Neural crest cell (in vitro differentiated cells): ENCODE results near the gene TMEM123. TPM values are rescaled to one million over a fixed set of nuclear protein-coding genes. Genes with fewer than 3 reads are reported as not detected.

Experiments
- DNase-seq: peaks from one replicate; pipeline ENCODE4 v3.0.0; 2021; ENCODE audit warnings: low read depth, mixed read lengths, low spot score
- H3K27ac Mint-ChIP-seq: one replicate; pipeline ENCODE4 v1.8.0; 2021; ENCODE audit warnings: mild to moderate bottlenecking, mixed read lengths; ENCODE audit not compliant: unreplicated experiment
- H3K27me3 Mint-ChIP-seq: 2 replicates; pipeline ENCODE4 v1.8.0; 2021; ENCODE audit warnings: low read depth, mild to moderate bottlenecking, mixed read lengths
- H3K36me3 Mint-ChIP-seq: 2 replicates; pipeline ENCODE4 v1.8.0; 2021; ENCODE audit warnings: low read depth, mild to moderate bottlenecking, mixed read lengths
- H3K4me1 Mint-ChIP-seq: 2 replicates; pipeline ENCODE4 v1.8.0; 2021; ENCODE audit warnings: mixed read lengths
- H3K4me3 Mint-ChIP-seq: one replicate; pipeline ENCODE4 v1.8.0; 2021; ENCODE audit warnings: mild to moderate bottlenecking, mixed read lengths
- H3K9me3 Mint-ChIP-seq: 2 replicates; pipeline ENCODE4 v1.8.0; 2021; ENCODE audit warnings: mixed read lengths
- CTCF ChIP-seq: fragments of 200-600 bp; sonication (generic); conservative IDR thresholded peaks from 2 replicates; pipeline ENCODE4 v1.5.0; 2021; ENCODE audit warnings: antibody characterized with exemption, mild to moderate bottlenecking
- total RNA-seq: library from RNA; stranded (reverse); gene quantifications from 2 replicates; pipeline ENCODE4 v1.2.1, GENCODE V29; 2021

TMEM123 gene
- total RNA-seq, 1 donor from 2014 or later, result 153 TPM

GRCh38 chr11:102384419-102385079 lies 68.0 kb downstream of the TMEM123 start:
- TF ChIP-seq CTCF, result no peak
- no peaks in the 10 kb centered on the region for H3K27me3 Mint-ChIP-seq
- H3K27ac Mint-ChIP-seq, result peak overlapping the region; percentile 70
- no peaks in the 10 kb centered on the region for H3K4me1 Mint-ChIP-seq
- no peak for DNase-seq
- no peaks in the 10 kb centered on the region for H3K9me3 Mint-ChIP-seq
- peaks cover 26% of the 10 kb centered on the region for H3K36me3 Mint-ChIP-seq
- H3K4me3 Mint-ChIP-seq, result no peak overlapping the region

- TF ChIP-seq CTCF, result no peak
- Mint-ChIP-seq H3K4me3 (no peak overlapping the region), H3K27ac (no peak overlapping the region), H3K36me3 (peaks cover 20% of the 10 kb centered on the region), H3K9me3 (no peaks in the 10 kb centered on the region), H3K4me1 (peaks cover under 1% of the 10 kb centered on the region), H3K27me3 (no peaks in the 10 kb centered on the region)
- DNase-seq, result no peak
Observed at GRCh38 chr11:102383839-102384238, 68.7 kb downstream of the TMEM123 start.

- Mint-ChIP-seq H3K27me3 (no peaks in the 10 kb centered on the region), H3K36me3 (peaks cover 19% of the 10 kb centered on the region), H3K27ac (no peak overlapping the region), H3K4me1 (peaks cover 12% of the 10 kb centered on the region), H3K4me3 (no peak overlapping the region), H3K9me3 (no peaks in the 10 kb centered on the region)
- TF ChIP-seq CTCF, result no peak
- DNase-seq, result no peak
Observed at GRCh38 chr11:102382384-102382783, 70.2 kb downstream of the TMEM123 start.

DNA sequence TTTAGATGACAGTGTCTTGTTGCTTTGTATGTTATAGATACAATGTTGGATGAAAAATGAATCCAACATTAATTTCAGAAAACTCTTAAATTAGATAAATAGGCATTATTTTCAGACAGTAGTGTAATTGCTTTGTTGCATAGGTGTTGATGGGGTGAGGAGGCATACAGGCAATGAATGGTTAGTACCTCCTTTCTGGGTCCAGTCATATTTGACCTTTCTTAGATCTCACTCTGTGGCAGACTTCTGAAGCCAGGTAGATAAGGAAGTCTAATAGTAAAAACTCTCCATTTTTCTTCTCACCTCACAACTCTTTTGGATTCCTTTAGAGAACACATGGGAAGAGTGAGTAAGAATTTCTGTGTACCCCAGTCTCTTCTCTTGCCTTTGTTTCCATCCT lies 73.7 kb downstream of the TMEM123 start:
- no peak overlapping the region for H3K4me3 Mint-ChIP-seq
- H3K36me3 Mint-ChIP-seq, result peaks cover 15% of the 10 kb centered on the region
- peaks cover 21% of the 10 kb centered on the region for H3K4me1 Mint-ChIP-seq
- no peak for DNase-seq
- H3K27ac Mint-ChIP-seq, result no peak overlapping the region
- no peaks in the 10 kb centered on the region for H3K27me3 Mint-ChIP-seq
- H3K9me3 Mint-ChIP-seq, result no peaks in the 10 kb centered on the region
- TF ChIP-seq CTCF, result no peak

DNA sequence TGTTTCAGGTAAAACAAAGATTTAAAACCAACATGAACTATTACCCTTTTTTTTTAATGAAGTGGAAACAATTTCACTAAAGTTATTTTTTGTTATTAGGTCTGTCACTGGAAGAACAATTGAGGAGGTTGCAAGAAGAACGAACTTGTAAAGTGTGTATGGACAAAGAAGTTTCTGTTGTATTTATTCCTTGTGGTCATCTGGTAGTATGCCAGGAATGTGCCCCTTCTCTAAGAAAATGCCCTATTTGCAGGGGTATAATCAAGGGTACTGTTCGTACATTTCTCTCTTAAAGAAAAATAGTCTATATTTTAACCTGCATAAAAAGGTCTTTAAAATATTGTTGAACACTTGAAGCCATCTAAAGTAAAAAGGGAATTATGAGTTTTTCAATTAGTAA lies 74.7 kb downstream of the TMEM123 start:
- H3K4me3 Mint-ChIP-seq, result no peak overlapping the region
- peaks cover 21% of the 10 kb centered on the region for H3K4me1 Mint-ChIP-seq
- no peaks in the 10 kb centered on the region for H3K27me3 Mint-ChIP-seq
- peaks cover 19% of the 10 kb centered on the region for H3K36me3 Mint-ChIP-seq
- H3K9me3 Mint-ChIP-seq, result no peaks in the 10 kb centered on the region
- peak overlapping the region; percentile 67 for H3K27ac Mint-ChIP-seq
- no peak for DNase-seq
- TF ChIP-seq CTCF, result no peak
